GM19463 (cell line): Measurements from ENCODE around the gene ANKRD63.

Source experiments
- ATAC-seq: cut with Tn5 transposase; IDR thresholded peaks from one replicate; pipeline ENCODE4 v1.9.1; 2021; ENCODE audit warnings: mild to moderate bottlenecking, moderate library complexity; ENCODE audit not compliant: unreplicated experiment

ANKRD63 gene

GRCh38 chr15:40296561-40297230, 13.8 kb upstream of the ANKRD63 start:
- ATAC-seq, result no peak

GRCh38 chr15:40295877-40296560, 13.2 kb upstream of the ANKRD63 start:
- ATAC-seq, result no peak

GRCh38 chr15:40295297-40295696, 12.4 kb upstream of the ANKRD63 start:
- no peak for ATAC-seq

GRCh38 chr15:40293905-40294895, 11.3 kb upstream of the ANKRD63 start:
- ATAC-seq, result no peak

- ATAC-seq, result no peak
Measured at GRCh38 chr15:40293006-40293405, 10.1 kb upstream of the ANKRD63 start.

GRCh38 chr15:40292246-40292645, 9.4 kb upstream of the ANKRD63 start:
- no peak for ATAC-seq

DNA sequence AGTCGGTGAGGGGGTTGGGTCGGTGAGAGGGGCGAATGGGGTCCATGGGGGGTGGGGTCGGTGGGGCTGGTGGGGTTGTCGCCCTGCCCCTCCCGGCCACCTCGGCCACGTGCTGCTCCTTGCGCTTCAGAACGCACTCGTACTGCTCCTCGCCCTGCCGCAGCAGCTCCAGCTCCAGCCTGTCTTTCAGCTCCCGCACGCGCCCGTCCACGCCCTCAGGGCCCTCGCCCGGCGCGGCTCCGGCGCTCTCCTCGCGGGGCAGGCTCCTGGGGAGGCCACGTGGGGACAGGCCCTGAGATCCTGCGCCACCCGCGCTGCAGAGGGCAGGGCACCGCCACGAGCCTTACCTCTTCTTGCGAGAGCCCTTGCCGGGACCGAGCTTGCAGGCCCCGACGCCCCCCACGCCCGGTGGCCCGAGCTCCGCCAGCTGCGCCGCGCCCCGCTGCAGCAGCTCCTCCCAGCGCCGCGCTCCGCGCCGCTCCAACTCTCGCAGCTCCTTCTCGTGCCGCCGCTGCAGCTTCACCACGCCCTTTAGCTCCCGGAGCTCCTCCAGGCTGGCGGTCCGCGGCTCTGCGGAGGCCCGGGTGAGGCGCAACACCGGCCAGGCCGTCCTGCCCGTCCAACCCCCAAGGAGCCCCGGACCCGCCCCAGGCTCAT, 8.2 kb upstream of the ANKRD63 start:
- ATAC-seq, result no peak

- ATAC-seq, result no peak
Measured at GRCh38 chr15:40290545-40290917, 7.7 kb upstream of the ANKRD63 start.

GRCh38 chr15:40289140-40289775, 6.4 kb upstream of the ANKRD63 start:
- ATAC-seq, result no peak

DNA sequence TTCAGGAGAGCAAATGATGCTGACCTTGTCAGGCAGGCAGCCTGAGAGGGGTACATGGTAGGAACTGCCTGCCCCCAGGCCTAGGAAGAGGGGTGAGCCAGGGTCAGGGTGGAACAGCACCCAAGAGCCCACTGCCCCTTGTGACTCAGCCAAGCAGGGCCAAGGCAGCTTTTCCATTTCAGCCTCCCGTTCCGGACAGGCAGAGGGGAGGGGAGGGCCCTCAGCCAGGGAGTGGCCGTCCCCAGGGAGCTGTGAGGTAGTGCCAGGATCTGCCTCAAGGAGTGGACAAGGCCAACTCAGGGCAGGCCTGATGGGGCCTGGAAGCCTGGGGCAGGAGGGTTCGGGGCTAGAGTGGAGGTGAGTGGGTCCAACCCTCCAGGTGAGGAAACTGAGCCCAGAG, 5.1 kb upstream of the ANKRD63 start:
- ATAC-seq, result no peak

DNA sequence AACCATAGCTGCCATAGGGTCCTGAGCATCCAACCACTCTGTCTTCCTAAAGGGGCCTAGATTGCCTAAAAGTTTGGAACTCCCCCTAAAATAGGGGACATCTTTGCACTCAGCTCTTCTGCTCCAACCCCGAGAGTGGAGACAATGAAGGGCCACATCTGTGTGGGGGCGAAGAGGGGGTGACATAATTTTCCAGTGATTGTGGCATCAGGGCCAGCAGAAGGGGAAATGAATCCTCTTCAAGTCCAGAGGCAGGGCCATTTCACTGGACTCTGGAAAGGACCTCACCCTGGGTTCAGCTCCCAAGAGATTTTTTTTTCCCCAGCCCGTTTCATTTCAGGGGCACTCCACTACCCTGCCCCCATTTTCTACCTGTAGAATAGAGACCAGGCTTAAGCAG, 4.6 kb upstream of the ANKRD63 start:
- no peak for ATAC-seq

DNA sequence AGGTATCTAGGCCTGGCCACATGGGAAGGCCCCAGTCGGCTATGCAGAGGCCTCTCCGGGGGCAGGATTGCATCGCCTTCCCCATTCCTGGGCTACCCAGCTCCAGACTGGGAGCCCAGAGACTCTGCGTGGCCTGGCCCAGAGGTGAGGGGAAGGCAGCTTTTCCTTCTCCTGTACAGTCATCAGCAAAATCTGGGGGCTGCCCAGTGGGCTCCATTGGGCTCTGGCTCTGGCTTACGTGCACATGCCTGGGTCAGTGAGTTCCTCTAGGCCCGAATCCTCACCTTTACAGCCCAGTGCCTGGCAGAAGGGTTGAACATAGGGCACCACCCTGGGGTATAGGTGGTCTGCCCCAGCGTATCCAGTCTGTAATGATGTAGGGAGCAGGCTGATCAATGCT, 3.9 kb upstream of the ANKRD63 start:
- ATAC-seq, result no peak

DNA sequence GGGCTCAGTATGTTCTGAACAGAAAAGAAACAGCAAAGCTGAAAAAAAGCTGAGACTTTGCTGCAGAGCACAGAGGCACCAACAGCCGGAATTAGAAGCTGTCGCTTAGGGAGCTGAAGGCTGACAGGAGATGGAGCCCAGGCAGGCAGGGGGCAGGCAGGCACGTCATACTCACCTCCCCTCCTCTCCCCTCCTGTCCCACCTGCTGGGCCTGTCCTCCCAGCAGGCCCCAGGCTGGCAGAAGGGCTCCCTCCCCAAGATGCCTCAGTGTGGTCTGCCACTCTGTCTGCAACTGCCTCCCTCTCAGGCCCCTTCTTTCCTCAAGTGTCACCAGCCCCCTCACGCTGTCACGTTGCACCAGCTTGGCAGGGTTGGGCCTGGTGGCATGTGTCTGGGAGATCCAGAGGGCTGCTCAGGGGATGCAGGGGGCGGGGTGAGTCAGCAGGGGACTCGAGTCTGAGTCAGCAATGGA, 3.2 kb upstream of the ANKRD63 start:
- no peak for ATAC-seq

GRCh38 chr15:40285554-40286011, 2.7 kb upstream of the ANKRD63 start:
- no peak for ATAC-seq

DNA sequence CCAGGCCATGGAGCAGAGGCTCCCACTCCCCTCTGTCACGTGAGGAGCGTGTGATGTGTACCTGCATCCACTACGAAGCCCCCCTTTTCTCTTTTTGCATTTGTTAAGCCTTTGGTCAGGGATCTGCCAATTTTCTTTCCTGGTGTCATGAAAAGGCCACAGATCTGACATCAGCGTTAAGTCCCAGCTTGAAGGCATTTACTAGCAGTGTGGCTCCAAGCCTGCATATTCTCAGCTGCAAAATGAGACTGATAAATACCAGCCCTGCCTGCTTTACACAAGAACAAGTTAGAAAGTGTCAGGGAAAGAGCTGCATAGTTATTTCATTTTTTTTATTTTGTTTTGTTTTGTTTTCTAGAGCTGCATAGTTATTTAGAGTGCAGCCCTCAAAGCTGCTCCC, 2.3 kb upstream of the ANKRD63 start:
- ATAC-seq, result no peak

- no peak for ATAC-seq
Measured at GRCh38 chr15:40283615-40284300, 894 bp upstream of the ANKRD63 start.

DNA sequence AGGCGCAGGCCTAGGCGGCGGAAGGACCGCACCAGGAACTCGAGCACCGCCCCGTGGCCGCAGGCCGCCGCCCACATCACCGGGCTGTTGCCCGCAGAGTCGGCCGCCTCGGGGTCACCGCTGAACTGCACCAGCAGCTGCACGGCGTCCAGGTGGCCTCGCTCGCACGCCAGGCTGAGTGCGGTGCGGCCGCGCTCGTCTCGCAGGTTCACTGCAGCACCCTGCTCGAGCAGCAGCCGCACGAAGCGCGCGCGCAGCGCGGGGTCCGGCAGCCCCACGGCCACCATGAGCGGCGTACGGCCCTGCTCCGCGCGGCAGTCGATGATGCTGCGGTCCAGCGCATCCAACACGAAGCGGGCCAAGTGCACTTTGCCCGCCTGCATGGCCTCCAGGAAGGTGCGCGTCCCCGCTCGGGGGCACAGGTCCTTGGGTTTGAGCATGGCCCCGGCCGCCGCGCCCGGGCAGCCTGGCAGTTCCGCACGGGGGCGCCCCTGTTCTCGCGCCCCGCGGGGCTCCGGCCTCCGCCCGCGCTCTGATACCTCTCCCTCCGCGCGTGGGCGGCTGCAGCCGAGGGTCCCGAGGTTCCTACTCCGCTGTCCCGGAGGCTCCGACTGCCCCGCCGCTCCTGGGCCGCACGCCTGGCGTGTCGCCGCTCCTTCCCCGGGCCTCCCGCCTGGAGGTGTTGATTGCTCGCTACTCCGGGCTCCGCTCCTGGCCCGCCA, 556 bp downstream of the ANKRD63 start:
- ATAC-seq, result no peak

DNA sequence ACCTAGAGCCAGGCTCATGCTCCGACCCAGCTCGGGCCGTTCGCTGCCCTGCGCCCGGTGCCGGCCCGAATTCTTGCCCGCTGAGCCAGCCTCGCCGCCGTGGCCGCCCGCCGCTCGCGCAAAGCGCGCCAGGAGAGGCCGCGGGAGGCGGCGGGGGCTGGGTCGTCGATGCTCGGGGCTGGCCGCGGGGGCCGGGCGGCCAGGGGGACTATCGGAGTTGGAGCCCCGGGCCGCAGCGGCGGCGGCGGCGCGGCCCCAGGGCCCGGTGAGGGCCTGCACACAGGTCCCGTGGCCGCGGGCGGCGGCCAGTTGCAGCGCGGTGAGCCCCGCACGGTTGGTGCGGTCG, 1.1 kb downstream of the ANKRD63 start:
- ATAC-seq, result no peak

DNA sequence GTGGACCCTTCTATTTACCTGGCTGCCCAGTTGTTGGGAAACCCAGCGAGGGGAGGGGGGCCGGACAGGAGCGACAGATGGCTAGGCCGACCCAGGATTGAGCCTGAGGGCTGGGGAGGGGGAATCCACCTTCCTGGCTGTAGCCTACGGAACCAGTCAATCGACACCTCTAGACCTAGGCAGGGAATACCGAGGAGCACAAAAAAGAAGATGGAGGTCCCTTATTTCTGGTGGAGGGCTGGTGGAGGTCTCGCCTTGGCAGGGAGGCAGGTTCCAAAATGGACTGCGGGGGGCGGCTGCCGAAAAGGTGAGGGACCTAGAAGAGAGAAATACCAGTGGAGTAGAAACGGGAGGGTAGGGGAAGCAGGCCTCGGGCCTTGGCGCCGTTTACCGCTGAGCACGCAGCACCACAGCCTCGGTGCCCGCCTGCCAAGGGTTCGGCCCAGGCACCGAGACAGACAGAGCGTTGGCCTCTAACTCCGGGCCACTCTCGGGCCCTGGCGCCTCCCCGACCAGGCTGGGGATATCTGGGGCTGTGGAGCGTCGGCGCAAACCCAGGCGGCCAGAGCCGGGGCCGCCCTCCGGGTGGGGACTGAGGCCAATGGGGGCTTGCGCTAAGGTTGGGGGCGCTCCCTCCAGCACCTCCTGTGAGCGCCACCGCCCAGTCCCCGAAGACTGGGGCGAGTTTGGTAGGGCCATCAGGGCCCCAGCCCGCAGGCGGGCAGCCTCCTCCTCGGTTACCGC, 1.6 kb downstream of the ANKRD63 start:
- no peak for ATAC-seq
